ENCODE data around the gene RPS3. TPM values are rescaled to one million over a fixed set of nuclear protein-coding genes. Genes with fewer than 3 reads are reported as not detected.
"Not testable (repeated sequence)": the region's sequence is repeated elsewhere in the genome, so short reads cannot be mapped to it uniquely, and the experiment has no call there.

The RPS3 gene
- total and polyA plus RNA-seq, 9 of the 15 experiments (the other 6 are each of a cell fraction or from before 2014, with no cell fraction given): 2,700 to 5,771 (median 3,679) TPM

DNA sequence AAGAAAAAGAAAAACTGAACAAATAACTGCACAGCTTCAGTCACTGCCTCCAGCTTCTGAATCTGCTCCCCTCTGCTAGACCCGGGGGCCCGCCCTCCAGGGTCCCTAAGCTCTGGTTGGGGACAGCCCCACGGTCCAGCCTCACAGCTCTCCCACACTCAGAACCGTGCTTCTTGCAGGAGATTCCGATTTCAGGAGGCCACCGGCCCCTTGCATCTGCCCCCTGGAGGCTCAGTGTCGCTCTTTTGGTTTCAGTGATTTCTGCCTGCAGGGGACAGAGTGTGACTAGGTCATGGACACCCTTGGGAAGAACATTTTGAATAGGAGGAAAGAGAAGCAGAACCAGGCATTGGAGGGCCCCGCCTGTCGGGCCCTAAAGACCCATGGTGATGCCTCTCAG, 23.1 kb upstream of the RPS3 start (continued):
- TF ChIP-seq, protein P1, sequence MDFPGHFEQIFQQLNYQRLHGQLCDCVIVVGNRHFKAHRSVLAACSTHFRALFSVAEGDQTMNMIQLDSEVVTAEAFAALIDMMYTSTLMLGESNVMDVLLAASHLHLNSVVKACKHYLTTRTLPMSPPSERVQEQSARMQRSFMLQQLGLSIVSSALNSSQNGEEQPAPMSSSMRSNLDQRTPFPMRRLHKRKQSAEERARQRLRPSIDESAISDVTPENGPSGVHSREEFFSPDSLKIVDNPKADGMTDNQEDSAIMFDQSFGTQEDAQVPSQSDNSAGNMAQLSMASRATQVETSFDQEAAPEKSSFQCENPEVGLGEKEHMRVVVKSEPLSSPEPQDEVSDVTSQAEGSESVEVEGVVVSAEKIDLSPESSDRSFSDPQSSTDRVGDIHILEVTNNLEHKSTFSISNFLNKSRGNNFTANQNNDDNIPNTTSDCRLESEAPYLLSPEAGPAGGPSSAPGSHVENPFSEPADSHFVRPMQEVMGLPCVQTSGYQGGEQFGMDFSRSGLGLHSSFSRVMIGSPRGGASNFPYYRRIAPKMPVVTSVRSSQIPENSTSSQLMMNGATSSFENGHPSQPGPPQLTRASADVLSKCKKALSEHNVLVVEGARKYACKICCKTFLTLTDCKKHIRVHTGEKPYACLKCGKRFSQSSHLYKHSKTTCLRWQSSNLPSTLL (IDR thresholded peaks at IDR 0.05): no peak
- peak; percentile 50; the same call in 1 of the 2 replicates for TF ChIP-seq L3MBTL2 (IDR thresholded peaks at IDR 0.05)
- TF ChIP-seq MYC (IDR thresholded peaks at IDR 0.05; ENCODE audit: low read depth, low read length): peak; percentile 24; the same call in 1 of the 2 replicates
- no peak for TF ChIP-seq MYC (CRISPR knock-in tag; IDR thresholded peaks at IDR 0.05; ENCODE audit: borderline replicate concordance, low read depth)

DNA sequence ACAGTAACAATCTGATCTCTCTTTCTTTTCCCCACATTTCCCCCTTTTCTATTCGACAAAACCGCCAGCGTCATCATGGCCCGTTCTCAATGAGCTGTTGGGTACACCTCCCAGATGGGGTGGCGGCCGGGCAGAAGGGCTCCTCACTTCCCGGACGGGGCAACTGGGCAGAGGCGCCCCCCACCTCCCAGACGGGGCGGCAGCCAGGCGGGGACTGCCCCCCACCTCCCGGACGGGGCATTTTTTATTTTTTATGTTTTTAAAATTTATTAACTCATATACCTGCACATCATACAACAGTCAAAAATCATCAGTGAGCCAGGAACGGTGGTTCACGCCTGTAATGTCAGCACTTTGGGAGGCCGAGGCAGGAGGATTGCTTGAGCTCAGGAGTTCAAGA, 20.5 kb upstream of the RPS3 start:
- POLR2A ChIA-PET; H3K9ac ChIP-seq (ENCODE audit: insufficient read depth in 1 of 2, low read depth in 2 of 2, low read length in 2 of 2); H3K27me3 ChIP-seq (ENCODE audit: control insufficient read depth in 2 of 2, insufficient read depth in 2 of 2, low read length in 2 of 2); H4K20me1 ChIP-seq (replicated peaks; ENCODE audit: control insufficient read depth, insufficient read depth, low read length); H3K27ac ChIP-seq (ENCODE audit: extremely low read depth, low read depth, low read length); CTCF ChIA-PET (ENCODE audit: low intra/inter-chr PET ratio); H2AFZ ChIP-seq (ENCODE audit: low read depth, low read length); H3K9me1 ChIP-seq (ENCODE audit: control insufficient read depth, insufficient read depth, low read length); H3K4me3 ChIP-seq; H3K9me3 ChIP-seq (replicated peaks; ENCODE audit: control insufficient read depth, insufficient read depth, low read depth, low read length); in situ Hi-C loops (cut with MboI); H3K36me3 ChIP-seq (ENCODE audit: control insufficient read depth, insufficient read depth, low read length); BruUV-seq (replicated peaks); H3K79me2 ChIP-seq (ENCODE audit: control insufficient read depth, insufficient read depth, low read length); ATAC-seq; intact Hi-C loops (cut with micrococcal nuclease); H3K4me2 ChIP-seq (ENCODE audit: insufficient read depth, low read length); FAIRE-seq; DNase-seq (ENCODE audit: extremely low read depth in 1 of 4, low spot score in 3 of 4): not testable (repeated sequence)
- peaks cover 12 to 22% of the 10 kb centered on the region in 2 experiments; a peak in 4 of 5 replicates for H3K4me1 ChIP-seq (replicated peaks in 1 of 2; ENCODE audit: control insufficient read depth in 2 of 2, insufficient read depth in 2 of 2, low read length in 2 of 2)
- WGBS (ENCODE audit: insufficient coverage, low coverage, missing lambda C conversion rate): 77% methylated on average over 11 of the region's 17 CpGs

Measured in K562 (cell line).